ENCODE measurements around the gene ACTN4.

ACTN4 gene

GRCh38 chr19:38638461-38638860 lies 9.0 kb upstream of the ACTN4 start:
- no peak for DNase-seq

DNA sequence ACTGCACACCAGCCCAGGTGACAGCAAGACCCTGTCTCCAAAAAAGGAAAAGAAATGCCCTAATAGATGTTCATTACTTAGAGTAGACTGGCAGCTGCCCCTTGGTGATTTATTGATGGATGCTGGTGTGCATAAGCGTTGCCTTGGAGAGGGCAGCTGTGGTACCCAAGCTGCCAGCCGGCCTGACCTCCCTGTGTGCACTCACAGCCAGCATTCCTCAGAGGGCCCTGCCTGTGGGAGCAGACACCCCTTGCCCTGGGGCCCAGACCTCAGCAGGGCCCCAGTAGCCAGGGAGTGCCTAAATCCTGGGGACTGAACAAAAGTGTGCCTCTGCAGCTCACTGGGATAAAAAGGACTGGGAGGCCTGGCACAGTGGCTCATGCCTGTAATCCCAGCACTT lies 7.8 kb upstream of the ACTN4 start:
- DNase-seq = no peak

DNA sequence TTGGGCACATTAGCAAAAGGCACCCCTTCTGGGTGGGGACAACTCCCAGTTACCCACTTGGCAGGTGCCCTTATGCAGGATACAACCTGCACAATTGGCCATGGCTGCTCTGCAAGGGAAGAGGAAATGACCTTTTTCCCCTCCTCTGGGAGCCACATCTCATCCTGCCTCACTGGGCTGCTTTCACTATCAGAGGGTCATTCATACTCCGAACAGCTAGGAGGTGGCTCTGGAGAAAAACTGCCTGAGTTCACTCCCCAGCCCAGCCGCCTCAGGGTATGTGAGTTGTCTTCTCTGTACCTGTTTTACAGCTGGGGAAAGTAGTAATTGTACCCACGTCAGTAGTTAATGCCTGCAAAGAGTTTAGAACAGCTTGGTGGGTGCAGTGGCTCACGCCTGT lies 7.1 kb upstream of the ACTN4 start:
- no peak for DNase-seq

- no peak for DNase-seq
Observed at GRCh38 chr19:38642176-38642575, 5.3 kb upstream of the ACTN4 start.

- no peak for DNase-seq
Observed at GRCh38 chr19:38644719-38645118, 2.7 kb upstream of the ACTN4 start.

GRCh38 chr19:38647966-38648768 lies 718 bp downstream of the ACTN4 start:
- DNase-seq = no peak

DNA sequence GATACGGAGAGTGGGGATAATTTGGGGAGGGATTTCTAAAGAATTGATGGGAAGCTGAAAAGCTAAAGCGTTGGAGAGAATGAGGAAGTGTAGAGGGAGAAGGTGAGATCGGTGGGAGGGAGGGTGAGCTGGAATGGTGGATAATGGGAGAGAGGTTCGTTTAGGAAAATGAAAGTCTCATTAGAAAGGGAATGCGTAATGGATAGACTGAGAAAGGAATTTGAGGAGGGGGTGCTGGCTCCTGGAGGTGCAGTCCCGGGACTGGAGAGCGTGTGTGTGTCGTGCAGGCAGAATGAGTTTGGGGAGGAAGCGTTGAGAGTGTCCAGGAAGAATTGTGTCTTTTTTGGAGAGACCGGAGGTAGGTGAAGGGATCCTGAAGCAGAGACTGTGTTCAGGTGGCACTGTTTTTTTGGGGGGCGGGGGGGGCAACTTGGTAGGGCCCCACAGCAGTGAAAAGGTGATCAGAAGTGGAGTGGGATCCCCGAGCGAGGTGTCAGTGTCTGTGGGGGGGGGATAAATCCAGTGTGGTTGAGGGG lies 1.4 kb downstream of the ACTN4 start:
- no peak for DNase-seq

DNA sequence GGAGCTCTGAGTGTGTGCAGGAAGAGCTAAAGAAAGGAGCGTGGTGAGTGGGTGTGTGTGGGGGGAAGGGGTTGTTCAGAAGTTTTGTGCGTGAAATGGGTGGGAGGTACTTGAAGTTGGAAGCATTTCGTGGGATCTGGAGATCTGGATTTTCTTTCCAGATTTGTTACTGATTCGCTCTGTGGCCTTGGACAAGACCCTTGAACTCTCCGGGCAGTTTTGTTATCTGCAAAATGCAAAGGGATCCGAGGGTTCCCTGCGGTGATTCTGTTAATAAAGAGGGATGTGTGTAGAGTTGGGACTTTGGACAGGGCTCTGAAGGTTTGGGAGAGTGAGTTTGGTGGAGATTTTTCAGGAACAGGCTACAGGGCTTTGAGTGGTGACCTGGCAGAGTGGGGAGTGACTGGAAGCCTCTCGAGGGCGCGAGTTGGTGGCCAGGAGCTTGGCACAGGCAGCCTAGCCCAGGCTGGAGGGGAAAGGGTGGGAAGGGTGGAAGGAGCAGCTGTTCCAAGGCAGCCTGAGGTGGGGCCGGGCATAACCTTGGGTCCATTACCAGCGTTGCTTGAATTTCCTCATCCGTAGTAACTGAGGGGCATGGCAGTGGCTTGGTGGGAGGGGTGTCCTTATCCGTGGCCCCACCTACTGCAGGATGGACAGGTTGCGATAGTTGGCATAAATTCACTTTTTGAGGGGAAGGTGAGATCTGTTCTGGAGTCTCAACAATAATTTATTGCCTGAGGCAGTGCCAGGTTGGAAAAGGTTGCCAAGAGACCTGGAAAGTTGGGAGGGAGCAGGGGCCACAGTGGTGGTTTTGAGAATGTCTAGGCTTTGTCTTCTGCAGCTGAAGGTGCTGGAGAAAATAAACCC lies 2.1 kb downstream of the ACTN4 start:
- DNase-seq = no peak

DNA sequence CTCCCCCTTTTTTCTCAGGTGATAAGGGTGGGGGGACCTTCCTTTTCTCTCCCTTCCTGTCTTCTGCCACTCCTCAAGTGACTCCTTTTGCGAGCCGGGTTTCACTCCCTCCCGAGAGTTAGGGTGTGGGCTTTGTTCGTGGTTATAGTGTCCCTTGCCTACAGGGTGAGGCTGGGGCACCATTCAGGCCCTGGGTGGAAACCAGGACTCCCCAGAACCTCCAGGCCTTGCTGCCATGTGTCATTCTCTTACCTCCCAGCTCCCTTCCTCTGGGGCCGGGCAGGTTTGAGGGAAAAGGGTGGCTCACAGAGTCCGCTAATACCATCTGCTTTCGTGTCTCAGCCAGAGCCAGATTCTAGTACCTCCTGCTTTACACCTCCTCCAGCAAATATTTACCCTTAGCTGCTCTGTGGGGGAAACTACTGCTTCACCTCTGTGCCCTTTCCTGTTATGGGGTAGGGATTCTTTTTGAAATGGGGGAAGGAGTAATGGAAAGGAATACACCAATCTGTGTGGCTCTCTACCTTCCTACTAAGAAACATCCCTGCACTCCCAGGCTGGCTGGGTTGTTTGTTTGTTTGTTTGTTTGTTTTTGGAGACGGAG lies 2.8 kb downstream of the ACTN4 start:
- DNase-seq = no peak

DNA sequence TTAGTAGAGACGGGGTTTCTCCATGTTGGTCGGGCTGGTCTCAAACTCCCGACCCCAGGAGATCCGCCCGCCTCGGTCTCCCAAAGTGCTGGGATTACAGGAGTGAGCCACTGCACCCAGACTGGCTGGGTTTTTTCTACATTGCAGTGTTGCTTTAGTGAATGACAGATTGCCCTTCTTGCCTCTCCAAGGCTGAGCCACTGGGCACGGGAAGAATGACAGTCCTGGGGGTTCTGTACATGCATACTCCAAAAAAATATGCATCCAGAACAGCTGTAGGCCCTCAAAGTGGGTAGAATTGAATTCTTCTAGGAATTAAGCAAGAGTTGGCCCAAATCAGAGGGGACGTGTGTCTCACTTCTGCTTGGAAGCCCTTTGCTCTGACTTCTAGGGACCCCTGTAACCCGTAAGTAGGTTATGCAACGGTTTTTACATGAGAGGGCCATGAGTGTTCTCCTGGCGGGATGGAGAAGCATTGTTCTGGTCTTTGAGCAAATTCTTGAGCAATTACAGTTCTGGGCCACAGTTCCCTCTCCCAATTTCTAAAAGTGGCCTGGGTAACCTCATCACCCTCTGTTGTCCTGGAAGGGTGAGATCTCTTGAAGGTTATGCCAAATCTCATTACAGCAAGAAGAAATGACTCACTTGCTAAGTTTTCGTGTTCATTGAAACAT lies 3.6 kb downstream of the ACTN4 start:
- DNase-seq = no peak

GRCh38 chr19:38653028-38653571 lies 5.7 kb downstream of the ACTN4 start:
- DNase-seq = peak; percentile 64

DNA sequence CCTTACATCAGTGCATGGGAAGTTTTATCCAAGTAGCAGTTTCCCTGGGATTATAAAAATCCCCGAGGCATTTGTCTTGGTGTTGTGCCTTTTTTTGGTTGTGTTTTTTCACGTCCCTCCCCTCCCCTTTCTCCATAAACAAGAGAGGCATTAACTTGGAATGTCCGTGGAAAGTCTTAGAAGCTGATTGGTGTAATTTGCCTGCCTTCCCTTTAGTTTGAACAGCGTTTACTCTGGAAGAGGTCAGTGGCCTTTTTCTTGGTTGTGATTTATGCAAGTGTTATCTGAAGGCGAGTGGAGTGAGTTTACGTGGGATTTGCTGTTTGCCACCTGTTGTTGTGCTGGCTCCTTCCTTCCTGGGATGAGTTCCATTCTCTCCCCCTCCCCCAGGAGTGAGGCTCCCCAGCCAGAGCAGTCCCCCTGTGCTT lies 7.2 kb downstream of the ACTN4 start:
- DNase-seq = no peak

DNA sequence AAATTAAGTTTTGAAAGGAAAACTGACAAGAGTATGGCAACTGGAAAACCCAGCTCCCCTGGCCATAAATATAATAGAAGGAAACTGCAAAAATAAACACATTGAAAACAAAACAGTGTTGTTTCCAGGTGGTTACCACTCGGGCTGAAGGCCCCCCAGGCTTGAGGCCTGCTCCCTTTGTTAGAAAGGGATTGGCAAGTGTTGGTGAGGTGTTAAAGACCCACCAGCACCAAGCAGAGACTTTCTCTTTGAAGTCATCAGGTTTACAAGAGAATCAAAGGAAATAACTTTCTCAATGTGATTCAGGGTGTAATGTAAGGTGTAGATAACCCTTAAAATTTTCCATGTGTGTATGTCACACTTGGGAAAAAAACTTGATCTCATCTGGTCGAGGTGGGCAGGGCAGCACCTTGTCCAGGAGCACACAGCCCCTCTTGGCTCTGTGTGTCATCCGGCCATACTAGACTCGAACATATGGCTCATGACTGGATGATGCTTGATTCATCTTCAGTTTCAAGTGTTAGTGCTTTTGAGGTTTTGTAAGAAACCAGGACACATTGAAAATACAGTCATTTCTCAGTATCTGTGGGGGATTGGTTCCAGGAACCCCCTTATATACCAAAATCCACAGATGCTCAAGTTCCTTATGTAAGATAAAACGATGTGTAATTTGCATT lies 7.8 kb downstream of the ACTN4 start:
- DNase-seq = peak; percentile 51

GRCh38 chr19:38656171-38656981 lies 8.9 kb downstream of the ACTN4 start:
- no peak for DNase-seq

DNA sequence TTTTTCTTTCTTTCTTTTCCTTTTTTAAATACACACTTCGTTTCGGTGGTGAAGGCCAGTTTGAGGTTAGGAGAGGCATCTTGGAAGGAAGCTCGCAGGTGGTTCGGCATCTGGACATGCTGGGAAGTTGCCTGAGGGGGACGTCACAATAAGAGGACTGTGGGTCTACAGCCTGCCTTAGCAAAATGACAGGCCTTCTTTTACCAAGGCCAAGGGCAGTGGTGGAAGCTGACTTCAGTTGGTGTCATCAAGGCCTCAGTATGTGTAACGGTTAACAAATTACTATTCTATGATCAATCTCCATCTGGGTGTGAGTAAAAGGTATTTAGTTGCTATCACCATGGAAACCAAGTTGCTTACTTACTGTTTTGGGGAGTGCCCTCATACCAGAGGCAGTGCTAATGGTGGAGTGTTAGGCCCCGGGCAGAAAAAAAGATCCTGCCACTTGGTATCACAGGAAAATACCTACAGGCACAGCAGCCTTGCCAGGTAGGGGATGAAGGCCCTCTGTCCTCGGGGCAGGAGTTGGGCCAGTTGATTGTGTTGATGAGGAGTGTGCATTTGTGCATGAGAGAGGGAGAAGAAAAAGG lies 10.3 kb downstream of the ACTN4 start:
- DNase-seq = no peak

DNA sequence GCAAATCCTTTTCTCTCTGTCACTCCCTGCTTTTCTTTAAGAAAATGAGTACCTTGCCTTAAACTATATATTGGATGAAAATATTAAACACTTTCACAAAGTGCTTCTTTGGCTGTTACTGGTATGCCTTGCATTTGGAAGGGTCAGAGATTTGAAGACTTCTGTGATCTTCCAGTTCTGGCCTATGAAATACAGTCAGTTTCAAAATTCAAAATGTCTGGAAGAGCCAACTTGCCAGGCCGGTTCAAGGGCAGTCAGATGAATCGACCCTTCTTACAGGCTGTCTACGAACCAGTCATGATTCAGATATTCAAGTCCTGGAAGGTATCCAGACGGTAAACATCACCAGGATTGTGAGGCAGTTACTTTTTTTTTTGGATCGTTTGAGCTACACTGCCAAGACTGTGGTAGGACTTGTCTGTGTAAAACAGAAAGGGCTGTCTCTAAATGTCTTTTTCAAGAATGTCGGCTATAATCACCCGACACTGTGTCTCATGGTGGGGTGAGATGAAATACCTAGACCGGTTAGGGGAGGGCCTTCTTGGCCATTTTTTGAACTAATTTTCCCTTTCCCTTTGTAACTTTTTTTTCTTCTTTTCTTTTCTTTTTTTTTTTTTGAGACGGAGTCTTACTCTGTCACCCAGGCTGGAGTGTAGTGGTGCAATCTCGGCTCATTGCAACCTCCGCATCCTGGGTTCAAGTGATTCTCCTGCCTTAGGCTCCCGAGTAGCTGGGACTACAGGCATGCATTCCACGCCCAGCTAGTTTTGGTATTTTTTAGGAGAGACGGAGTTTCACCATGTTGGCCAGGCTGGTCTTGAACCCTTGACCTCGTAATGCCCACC lies 11.2 kb downstream of the ACTN4 start:
- no peak for DNase-seq

DNA sequence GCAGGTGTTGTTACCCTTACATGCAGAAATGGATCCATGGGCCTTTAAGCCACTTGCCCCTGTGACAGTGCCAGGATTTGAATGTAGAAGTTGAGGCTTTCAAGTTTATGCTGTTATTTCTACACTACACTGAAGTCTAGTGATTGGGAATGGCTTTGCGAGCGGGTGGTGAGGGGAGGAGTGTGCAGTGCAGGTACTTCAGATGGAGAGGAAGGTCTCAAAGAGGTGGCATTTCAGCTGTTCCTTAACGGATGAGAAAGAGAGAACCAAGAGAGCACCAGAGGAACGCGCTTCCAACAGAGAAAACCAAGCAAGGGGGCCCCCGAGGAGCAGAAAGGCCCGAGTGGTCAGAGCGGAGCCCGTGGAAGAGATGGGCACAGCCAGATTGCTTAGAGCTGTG lies 13.3 kb downstream of the ACTN4 start:
- no peak for DNase-seq

- DNase-seq = no peak
Observed at GRCh38 chr19:38661136-38661535, 13.7 kb downstream of the ACTN4 start.

- no peak for DNase-seq
Observed at GRCh38 chr19:38661996-38662395, 14.5 kb downstream of the ACTN4 start.
